PC-3 (cell line): Measurements from ENCODE around the gene ZNF669.

ENCODE experiments used
- EZH2 ChIP-seq: fragments of 300-600 bp; sonication (generic); IDR thresholded peaks from one replicate; pipeline ENCODE4 v1.6.1; 2017; ENCODE audit warnings: antibody characterized with exemption, mild to moderate bottlenecking, low read length; ENCODE audit not compliant: unreplicated experiment
- EZH2phosphoT487 ChIP-seq: fragments of 300-600 bp; sonication (generic); IDR thresholded peaks from 2 replicates; pipeline ENCODE4 v1.6.1; 2018; ENCODE audit warnings: mild to moderate bottlenecking, antibody characterized with exemption, low read length, borderline replicate concordance
- TF ChIP-seq, protein P1 (sequence below): fragments of 300-600 bp; sonication (generic); conservative IDR thresholded peaks from 2 replicates; pipeline ENCODE4 v1.5.1; 2017; ENCODE audit warnings: antibody characterized with exemption, low read depth, mild to moderate bottlenecking, low read length

DNA sequence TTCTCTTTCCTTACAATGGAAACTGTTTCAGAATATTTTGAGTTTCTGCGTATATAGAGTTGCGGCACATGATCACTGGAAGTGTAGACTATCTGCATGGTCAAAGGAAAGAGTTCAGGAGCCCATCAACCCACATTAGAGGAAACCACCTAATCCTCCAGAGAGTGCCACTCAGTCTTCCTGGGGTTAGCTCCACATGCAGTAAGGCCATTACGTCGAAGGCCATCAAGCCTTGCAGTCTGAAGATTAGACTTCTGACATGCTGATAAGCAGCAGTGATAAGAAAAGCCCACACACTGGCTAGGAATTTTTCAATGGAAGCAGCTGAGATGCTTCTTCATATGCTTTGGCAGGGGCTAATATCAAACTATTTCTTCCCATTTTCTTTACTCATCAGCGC lies 7.6 kb downstream of the ZNF669 start:
- TF ChIP-seq EZH2: no peak
- TF ChIP-seq, protein P1, sequence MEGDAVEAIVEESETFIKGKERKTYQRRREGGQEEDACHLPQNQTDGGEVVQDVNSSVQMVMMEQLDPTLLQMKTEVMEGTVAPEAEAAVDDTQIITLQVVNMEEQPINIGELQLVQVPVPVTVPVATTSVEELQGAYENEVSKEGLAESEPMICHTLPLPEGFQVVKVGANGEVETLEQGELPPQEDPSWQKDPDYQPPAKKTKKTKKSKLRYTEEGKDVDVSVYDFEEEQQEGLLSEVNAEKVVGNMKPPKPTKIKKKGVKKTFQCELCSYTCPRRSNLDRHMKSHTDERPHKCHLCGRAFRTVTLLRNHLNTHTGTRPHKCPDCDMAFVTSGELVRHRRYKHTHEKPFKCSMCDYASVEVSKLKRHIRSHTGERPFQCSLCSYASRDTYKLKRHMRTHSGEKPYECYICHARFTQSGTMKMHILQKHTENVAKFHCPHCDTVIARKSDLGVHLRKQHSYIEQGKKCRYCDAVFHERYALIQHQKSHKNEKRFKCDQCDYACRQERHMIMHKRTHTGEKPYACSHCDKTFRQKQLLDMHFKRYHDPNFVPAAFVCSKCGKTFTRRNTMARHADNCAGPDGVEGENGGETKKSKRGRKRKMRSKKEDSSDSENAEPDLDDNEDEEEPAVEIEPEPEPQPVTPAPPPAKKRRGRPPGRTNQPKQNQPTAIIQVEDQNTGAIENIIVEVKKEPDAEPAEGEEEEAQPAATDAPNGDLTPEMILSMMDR: no peak
- TF ChIP-seq EZH2phosphoT487: no peak
